Muscle of arm (tissue), 12 donors: ENCODE results near the gene TRIM2. TPM values are rescaled to one million over a fixed set of nuclear protein-coding genes. Genes with fewer than 3 reads are reported as not detected.

ENCODE experiments used
- DNase-seq: peaks from one replicate; pipeline ENCODE4 v3.0.0-alpha.2; 2013
- polyA plus RNA-seq, 12 donors: library from polyadenylated mRNA; unstranded; fragments of 120-200 nt; gene quantifications; one replicate each; pipeline ENCODE4 v1.2.1, GENCODE V29; 2013; ENCODE audit not compliant: insufficient read length in 12 of 12

TRIM2 gene
- polyA plus RNA-seq, 12 donors: 18.1 to 46.5 (median 22.8) TPM; not detected in 1

- no peak for DNase-seq
These were observed 167.5 kb downstream of the TRIM2 start for GRCh38 chr4:153371701-153372234.

- no peak for DNase-seq
These were observed 168.8 kb downstream of the TRIM2 start for GRCh38 chr4:153372967-153373562.

GRCh38 chr4:153374442-153374841, 170.2 kb downstream of the TRIM2 start:
- no peak for DNase-seq

GRCh38 chr4:153375303-153375702, 171.1 kb downstream of the TRIM2 start:
- no peak for DNase-seq

DNA sequence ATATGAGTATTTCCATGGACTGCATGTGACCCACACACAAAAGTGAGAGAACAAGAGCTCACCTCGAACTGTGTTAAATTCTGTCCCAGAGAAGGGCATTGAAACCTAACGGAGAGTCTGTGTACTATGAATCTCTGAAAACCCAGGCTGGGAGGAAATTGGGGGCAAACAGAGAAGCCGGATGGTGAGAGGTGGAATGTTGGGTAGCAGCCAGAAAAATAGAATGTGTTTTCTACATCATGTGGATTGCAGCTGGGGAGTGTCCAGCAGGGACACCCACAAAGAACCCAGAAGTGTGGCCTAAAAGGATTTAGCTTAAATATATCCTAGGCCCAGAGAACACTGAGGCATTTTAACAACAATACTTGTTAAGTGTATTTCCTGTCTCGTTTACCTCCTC, 178.9 kb downstream of the TRIM2 start:
- no peak for DNase-seq

GRCh38 chr4:153384160-153384559, 179.9 kb downstream of the TRIM2 start:
- no peak for DNase-seq

GRCh38 chr4:153385784-153386183, 181.5 kb downstream of the TRIM2 start:
- DNase-seq: no peak

- DNase-seq: no peak
These were observed 183.7 kb downstream of the TRIM2 start for GRCh38 chr4:153387981-153388380.

Other genes starting within 250 kb of the TRIM2 start
- gene MND1, start 140.2 kb downstream of the TRIM2 start, polyA plus RNA-seq: 10 to 100 TPM in 3 of 12 donors, 1 to 10 TPM in 7, not detected in 2; 3.9 to 11.7 (median 6.8) TPM